Suprapubic skin (tissue), 4 donors: ENCODE data around the gene MAST4.

Experiments
- EP300 ChIP-seq: sonication (generic); formaldehyde crosslinking; IDR thresholded peaks from one replicate; pipeline ENCODE4 v1.6.1; 2017; ENCODE audit warnings: antibody characterized with exemption
- POLR2A ChIP-seq, 2 donors: fragments of 450-650 bp; IDR thresholded peaks; one replicate each; pipeline ENCODE4 v1.6.1; 2017; ENCODE audit warnings: antibody characterized with exemption in 2 of 2, mild to moderate bottlenecking in 2 of 2, moderate library complexity in 2 of 2
- POLR2AphosphoS5 ChIP-seq, 3 donors: sonication (generic); formaldehyde crosslinking; IDR thresholded peaks; one replicate each; pipeline ENCODE4 v1.6.1; 2017; ENCODE audit warnings: antibody characterized with exemption in 3 of 3
- TF ChIP-seq, protein P1 (sequence below), 2 donors: fragments of 200-600 bp in 1 of 2; fragments of 450-650 bp in 1 of 2; sonication (generic) in 1 of 2; IDR thresholded peaks; one replicate each; pipeline ENCODE4 v1.5.1; 2016 to 2019; ENCODE audit warnings: antibody characterized with exemption in 2 of 2, mild to moderate bottlenecking in 1 of 2, moderate library complexity in 1 of 2

DNA sequence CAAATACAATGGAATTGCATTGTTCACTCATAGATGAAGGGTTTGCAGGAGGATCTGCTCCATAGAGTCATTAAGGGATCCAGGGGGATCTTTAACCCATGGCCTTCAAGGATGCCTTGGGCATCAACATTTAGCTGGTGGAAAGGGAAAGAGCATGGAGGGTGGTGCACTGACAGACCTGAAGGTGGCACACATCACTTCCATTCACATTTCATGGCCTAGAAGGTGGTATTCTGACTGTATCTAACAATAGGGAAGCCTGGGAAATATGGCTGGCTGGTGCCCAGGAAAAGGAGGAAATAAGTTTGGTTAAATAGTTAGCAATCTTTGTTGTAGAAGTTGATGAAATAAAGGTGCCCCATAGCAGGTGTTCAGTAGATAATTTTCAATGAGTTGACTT lies 370.2 kb downstream of the MAST4 start:
- no peak for TF ChIP-seq POLR2A (IDR thresholded peaks at IDR 0.05)
- TF ChIP-seq, protein P1, sequence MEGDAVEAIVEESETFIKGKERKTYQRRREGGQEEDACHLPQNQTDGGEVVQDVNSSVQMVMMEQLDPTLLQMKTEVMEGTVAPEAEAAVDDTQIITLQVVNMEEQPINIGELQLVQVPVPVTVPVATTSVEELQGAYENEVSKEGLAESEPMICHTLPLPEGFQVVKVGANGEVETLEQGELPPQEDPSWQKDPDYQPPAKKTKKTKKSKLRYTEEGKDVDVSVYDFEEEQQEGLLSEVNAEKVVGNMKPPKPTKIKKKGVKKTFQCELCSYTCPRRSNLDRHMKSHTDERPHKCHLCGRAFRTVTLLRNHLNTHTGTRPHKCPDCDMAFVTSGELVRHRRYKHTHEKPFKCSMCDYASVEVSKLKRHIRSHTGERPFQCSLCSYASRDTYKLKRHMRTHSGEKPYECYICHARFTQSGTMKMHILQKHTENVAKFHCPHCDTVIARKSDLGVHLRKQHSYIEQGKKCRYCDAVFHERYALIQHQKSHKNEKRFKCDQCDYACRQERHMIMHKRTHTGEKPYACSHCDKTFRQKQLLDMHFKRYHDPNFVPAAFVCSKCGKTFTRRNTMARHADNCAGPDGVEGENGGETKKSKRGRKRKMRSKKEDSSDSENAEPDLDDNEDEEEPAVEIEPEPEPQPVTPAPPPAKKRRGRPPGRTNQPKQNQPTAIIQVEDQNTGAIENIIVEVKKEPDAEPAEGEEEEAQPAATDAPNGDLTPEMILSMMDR (IDR thresholded peaks at IDR 0.05), result no peak
- no peak for TF ChIP-seq EP300
- no peak for TF ChIP-seq POLR2AphosphoS5 (IDR thresholded peaks at IDR 0.05)
